ENCODE measurements around the gene MED26. TPM values are rescaled to one million over a fixed set of nuclear protein-coding genes. Genes with fewer than 3 reads are reported as not detected.
A peak's percentile ranks its signal among the peaks of the same experiment; 100 is the strongest.

MED26 gene
- total RNA-seq, 3 donors from 2014 or later = 10.8 to 12.0 (median 11.2) TPM

DNA sequence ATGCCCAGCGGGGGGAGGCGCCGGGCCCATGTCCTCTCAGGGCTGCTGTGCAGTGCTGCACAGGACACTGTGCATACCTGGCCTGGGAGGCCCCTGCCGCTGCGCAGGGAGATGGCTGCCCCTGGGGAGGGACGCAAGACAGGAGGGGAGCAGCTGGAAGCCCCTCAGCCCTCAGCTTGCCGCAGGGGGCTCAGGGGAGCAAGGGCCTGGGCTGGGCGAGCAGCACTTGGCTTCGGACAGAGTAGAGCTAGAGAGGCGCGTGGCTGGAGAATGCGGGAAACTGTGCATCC is 96.7 kb downstream of the MED26 start:
- H3K36me3 ChIP-seq (ENCODE audit: low read depth) = peaks cover 32% of the 10 kb centered on the region
- H3K4me1 ChIP-seq (ENCODE audit: low read depth) = no peaks in the 10 kb centered on the region
- intact Hi-C loops (cut with DNase I, micrococcal nuclease) = no loop called here
- DNase-seq (no peak), ATAC-seq (no peak)
- no peak overlapping the region for H3K4me3 ChIP-seq
- TF ChIP-seq, protein P1, sequence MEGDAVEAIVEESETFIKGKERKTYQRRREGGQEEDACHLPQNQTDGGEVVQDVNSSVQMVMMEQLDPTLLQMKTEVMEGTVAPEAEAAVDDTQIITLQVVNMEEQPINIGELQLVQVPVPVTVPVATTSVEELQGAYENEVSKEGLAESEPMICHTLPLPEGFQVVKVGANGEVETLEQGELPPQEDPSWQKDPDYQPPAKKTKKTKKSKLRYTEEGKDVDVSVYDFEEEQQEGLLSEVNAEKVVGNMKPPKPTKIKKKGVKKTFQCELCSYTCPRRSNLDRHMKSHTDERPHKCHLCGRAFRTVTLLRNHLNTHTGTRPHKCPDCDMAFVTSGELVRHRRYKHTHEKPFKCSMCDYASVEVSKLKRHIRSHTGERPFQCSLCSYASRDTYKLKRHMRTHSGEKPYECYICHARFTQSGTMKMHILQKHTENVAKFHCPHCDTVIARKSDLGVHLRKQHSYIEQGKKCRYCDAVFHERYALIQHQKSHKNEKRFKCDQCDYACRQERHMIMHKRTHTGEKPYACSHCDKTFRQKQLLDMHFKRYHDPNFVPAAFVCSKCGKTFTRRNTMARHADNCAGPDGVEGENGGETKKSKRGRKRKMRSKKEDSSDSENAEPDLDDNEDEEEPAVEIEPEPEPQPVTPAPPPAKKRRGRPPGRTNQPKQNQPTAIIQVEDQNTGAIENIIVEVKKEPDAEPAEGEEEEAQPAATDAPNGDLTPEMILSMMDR (IDR thresholded peaks at IDR 0.05) = no peak
- H3K9me3 ChIP-seq = no peaks in the 10 kb centered on the region

DNA sequence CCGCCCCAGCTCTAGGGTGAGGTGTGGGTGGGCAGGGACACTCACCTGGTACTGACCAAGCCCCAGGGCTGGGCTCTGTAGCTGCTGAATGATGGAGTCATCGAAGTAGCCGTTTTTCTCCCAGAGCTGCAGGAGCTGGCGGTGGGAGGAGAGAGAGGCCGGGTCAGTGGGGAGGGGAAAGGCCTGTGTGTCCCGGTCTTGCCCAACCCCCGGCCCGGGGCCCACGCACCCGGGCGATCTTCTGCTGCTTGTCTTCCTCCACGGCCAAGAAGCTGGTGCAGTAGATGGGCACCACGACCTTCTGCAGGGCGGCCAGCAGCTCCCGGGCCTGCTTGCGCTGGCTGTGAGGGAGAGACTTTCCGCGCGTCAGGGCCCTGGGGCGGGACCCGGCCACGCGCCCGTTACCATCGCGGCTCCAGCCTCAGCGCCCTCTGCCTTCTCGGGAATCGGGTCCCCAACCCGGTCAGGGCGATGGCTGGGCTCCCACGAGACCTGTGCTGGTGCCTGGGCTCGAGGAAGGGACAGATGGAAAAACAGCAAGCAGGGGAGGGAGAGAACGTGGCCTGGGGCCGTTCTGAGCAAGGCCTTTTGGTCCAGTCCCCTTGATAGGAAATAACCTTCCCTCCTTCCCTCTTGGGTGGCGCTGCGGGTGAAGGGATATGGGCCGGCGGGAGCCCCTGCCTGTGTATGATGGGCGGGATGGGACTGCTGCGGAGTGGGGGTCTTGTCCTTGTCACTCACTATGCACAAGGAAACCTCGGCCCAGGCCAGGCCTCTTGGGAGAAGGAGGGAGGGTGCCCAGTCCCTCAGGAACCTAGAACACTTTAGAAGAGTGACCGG is 97.2 kb downstream of the MED26 start:
- Histone ChIP-seq H3K36me3 (ENCODE audit: low read depth) (peaks cover 32% of the 10 kb centered on the region), H3K4me1 (ENCODE audit: low read depth) (no peaks in the 10 kb centered on the region), H3K4me3 (no peak overlapping the region), H3K9me3 (no peaks in the 10 kb centered on the region)
- intact Hi-C loops (cut with DNase I, micrococcal nuclease) = no loop called here
- ATAC-seq (no peak), DNase-seq (no peak)
- TF ChIP-seq, protein P1 (IDR thresholded peaks at IDR 0.05) = no peak

DNA sequence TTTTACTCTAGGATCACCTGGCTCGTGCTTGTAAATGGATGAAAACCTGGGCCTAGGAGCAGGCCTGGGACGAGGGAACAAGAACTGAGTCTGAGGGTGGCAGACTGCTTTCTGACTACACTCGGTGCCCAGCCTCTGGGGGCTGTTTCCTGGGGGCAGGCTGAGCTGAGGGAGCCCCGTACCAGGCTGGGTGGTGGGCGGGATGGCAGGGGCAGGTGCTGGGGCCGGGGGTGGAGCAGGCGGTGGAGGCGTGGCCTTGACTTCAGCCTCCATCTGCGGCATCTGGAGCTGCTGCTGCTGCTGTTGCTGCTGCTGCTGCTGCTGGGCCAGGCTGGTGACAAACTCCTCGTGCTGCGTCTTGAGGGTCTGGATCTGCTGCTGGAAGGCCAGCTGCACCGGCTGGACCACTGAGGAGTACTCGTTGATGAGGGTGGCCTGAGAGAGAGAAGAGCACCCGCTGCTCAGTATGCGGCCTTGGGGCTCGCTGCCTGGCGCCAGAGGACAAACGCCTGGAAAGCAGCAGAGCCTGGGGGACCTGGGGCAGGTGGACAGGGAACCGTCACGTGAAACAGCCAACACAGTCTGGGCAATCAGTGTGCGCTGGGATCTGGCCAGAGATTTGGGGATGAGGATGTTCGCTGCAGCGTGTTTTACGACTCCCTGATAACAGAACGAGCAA is 98.4 kb downstream of the MED26 start:
- peaks cover 27% of the 10 kb centered on the region for H3K36me3 ChIP-seq (ENCODE audit: low read depth)
- intact Hi-C loops (cut with DNase I, micrococcal nuclease) = no loop called here
- DNase-seq = no peak
- H3K4me3 ChIP-seq = no peak overlapping the region
- no peak for ATAC-seq
- TF ChIP-seq, protein P1 (IDR thresholded peaks at IDR 0.05) = no peak
- H3K9me3 ChIP-seq = no peaks in the 10 kb centered on the region
- no peaks in the 10 kb centered on the region for H3K4me1 ChIP-seq (ENCODE audit: low read depth)

DNA sequence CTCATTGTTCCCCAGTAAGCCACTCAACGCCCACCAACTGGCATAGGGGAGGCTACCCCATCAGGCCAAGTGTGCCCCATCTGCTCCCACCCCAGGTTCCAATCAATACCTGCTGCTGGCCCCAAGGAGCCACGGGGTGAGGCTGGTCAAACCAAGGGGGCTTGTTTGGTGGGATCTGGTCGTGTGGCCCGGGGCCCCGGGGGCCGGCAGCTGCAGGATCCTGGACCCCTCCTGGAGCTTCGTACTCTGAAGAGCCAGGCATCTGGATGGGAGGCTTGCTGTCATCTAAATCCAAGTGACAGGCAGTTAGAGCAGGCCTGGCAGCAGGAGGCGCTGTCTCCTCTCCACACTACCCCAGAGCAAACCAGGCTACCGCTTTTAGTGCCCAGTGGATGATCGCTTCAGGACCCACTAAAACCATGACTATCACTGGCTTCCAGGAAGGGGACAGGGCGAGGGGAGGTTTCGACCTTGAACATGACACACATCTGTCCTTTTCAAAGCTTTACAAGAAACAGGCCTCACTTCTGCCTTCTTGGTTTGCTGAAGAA is 100.0 kb downstream of the MED26 start:
- DNase-seq = peak in 1 of 3 donors; percentile 38
- peaks cover 21% of the 10 kb centered on the region for H3K36me3 ChIP-seq (ENCODE audit: low read depth)

DNA sequence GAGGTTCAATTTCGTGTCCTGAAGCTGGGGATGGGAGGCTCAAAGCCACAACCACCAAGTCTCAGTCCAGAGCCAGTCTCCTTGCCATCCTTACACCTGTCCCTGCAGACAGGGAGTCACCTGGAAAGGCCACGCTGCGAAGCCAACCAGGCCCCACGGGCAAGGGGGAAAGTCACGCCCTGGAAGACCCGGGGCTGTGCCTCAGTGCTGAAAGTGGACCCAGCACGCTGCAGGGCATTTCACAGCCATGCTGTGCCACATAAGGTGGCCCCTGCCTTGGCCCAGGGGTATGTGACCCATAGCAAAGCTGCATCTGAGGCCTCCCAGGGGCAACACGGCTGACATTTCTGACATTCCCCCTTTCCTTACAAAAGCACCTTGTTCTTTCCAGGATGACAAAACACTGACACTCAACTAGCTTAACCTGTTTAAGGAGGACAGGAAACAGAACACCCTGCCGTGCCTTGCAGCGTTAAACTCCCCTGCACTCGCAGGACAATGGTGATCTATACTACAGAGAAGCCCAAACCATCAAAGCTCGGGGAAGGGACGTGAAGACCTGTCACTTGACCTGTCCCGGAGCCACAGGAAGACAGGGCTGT is 100.6 kb downstream of the MED26 start:
- peaks cover 15% of the 10 kb centered on the region for H3K36me3 ChIP-seq (ENCODE audit: low read depth)
- no peaks in the 10 kb centered on the region for H3K9me3 ChIP-seq
- TF ChIP-seq, protein P1 (IDR thresholded peaks at IDR 0.05) = no peak
- intact Hi-C loops (cut with DNase I, micrococcal nuclease) = no loop called here
- no peak overlapping the region for H3K4me3 ChIP-seq
- ATAC-seq = no peak
- no peaks in the 10 kb centered on the region for H3K4me1 ChIP-seq (ENCODE audit: low read depth)
- DNase-seq = no peak

More for the DNA sequence above, 100.0 kb downstream of the MED26 start:
- intact Hi-C loops (cut with DNase I, micrococcal nuclease) = no loop called here
- TF ChIP-seq, protein P1 (IDR thresholded peaks at IDR 0.05) = no peak
- peak; percentile 46 for ATAC-seq
- H3K4me3 ChIP-seq = no peak overlapping the region
- H3K9me3 ChIP-seq = no peaks in the 10 kb centered on the region
- no peaks in the 10 kb centered on the region for H3K4me1 ChIP-seq (ENCODE audit: low read depth)
